Suprapubic skin (tissue), 4 donors: ENCODE results near the gene DAGLB. TPM values are rescaled to one million over a fixed set of nuclear protein-coding genes. Genes with fewer than 3 reads are reported as not detected.

Experiments
- DNase-seq, 2 donors: peaks; one replicate each; pipeline ENCODE4 v3.0.0-alpha.2; 2019; ENCODE audit warnings: low spot score in 2 of 2
- H3K27ac ChIP-seq: fragments of 200-600 bp; sonication (generic); one replicate; pipeline ENCODE4 v1.5.1; 2019
- H3K27me3 ChIP-seq: fragments of 200-600 bp; sonication (generic); one replicate; pipeline ENCODE4 v1.5.1; 2019
- H3K36me3 ChIP-seq: fragments of 200-600 bp; sonication (generic); one replicate; pipeline ENCODE4 v1.5.1; 2019
- H3K4me1 ChIP-seq: fragments of 200-600 bp; sonication (generic); one replicate; pipeline ENCODE4 v1.5.1; 2019
- H3K4me3 ChIP-seq: fragments of 200-600 bp; sonication (generic); one replicate; pipeline ENCODE4 v1.5.1; 2019; ENCODE audit warnings: mild to moderate bottlenecking
- H3K9me3 ChIP-seq: fragments of 200-600 bp; sonication (generic); one replicate; pipeline ENCODE4 v1.5.1; 2019
- EP300 ChIP-seq: sonication (generic); formaldehyde crosslinking; IDR thresholded peaks from one replicate; pipeline ENCODE4 v1.6.1; 2017; ENCODE audit warnings: antibody characterized with exemption
- POLR2A ChIP-seq, 2 donors: fragments of 450-650 bp; IDR thresholded peaks; one replicate each; pipeline ENCODE4 v1.6.1; 2017; ENCODE audit warnings: antibody characterized with exemption in 2 of 2, mild to moderate bottlenecking in 2 of 2, moderate library complexity in 2 of 2
- POLR2AphosphoS5 ChIP-seq, 3 donors: sonication (generic); formaldehyde crosslinking; IDR thresholded peaks; one replicate each; pipeline ENCODE4 v1.6.1; 2017; ENCODE audit warnings: antibody characterized with exemption in 3 of 3
- WGBS: methylation state at CpG from one replicate; pipeline ENCODE4 v1.1.5; 2018; 5-methylcytosine and 5-hydroxymethylcytosine counted together
- total RNA-seq, 4 donors: library from RNA; depleted of rRNA; stranded (reverse); fragments of >200 nt; gene quantifications; one replicate each; pipeline ENCODE4 v1.1.0, GENCODE V29; 2016
- TF ChIP-seq, protein P1 (sequence below), 2 donors: fragments of 200-600 bp in 1 of 2; fragments of 450-650 bp in 1 of 2; sonication (generic) in 1 of 2; IDR thresholded peaks; one replicate each; pipeline ENCODE4 v1.5.1; 2016 to 2019; ENCODE audit warnings: antibody characterized with exemption in 2 of 2, mild to moderate bottlenecking in 1 of 2, moderate library complexity in 1 of 2

Gene DAGLB
- total RNA-seq, 4 donors from 2014 or later: 19.0 to 61.2 (median 22.0) TPM

DNA sequence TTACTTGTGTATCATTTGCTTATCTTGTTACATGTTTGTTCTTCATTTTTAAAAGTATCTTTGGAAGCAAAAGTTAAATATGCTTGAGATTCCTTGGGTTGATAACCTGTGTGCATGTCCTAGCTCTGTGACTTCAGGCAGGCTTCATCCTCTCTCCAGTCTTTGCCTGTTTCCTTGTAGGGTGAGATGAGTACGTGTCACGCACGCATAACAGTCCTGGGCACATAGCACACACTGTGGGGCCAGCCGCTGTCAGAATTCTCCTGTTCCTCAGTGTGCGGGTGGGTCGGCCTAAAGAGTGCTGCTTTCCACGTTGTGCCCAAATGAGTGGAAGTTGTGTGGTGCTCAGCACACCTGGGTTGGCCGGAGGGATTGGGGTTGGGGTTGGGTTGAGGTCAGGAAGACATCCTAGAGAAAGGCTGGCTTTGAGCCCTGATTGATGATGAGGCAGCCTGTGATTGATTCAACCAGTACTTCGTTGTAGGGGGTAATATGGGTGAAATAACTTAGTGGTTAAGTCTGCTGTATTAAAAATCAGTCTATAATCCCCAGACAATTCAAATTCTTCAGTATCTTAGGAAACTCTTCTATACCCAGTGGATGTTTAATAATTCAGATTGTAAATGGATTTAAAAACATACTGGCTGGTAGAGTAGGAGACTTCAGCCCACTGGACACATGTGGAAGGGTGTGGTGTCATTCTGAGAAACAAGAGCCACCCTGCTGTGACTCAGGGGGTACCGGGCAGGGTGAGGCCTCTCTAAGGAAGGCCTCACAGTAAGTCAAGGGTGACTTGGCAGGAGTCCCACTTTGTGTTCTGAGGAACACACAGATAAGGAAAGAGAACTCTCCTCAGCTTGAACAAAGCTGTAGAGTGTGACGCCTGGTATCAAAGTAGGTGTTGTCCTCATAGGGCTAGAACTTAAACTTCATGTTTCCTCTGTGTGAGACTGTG lies 54.8 kb downstream of the DAGLB start:
- H3K27ac ChIP-seq: peak overlapping the region; percentile 90
- TF ChIP-seq POLR2A (IDR thresholded peaks at IDR 0.05) (no peak), EP300 (no peak), POLR2AphosphoS5 (IDR thresholded peaks at IDR 0.05) (peak in 1 of 3 donors; percentile 41)
- no peaks in the 10 kb centered on the region for H3K9me3 ChIP-seq
- no peak overlapping the region for H3K4me3 ChIP-seq
- H3K4me1 ChIP-seq: peaks cover 74% of the 10 kb centered on the region
- 57% methylated on average over 11 of the region's 11 CpGs for WGBS
- H3K27me3 ChIP-seq: no peaks in the 10 kb centered on the region
- peak in 1 of 2 donors; percentile 82 for DNase-seq
- peaks cover 39% of the 10 kb centered on the region for H3K36me3 ChIP-seq

DNA sequence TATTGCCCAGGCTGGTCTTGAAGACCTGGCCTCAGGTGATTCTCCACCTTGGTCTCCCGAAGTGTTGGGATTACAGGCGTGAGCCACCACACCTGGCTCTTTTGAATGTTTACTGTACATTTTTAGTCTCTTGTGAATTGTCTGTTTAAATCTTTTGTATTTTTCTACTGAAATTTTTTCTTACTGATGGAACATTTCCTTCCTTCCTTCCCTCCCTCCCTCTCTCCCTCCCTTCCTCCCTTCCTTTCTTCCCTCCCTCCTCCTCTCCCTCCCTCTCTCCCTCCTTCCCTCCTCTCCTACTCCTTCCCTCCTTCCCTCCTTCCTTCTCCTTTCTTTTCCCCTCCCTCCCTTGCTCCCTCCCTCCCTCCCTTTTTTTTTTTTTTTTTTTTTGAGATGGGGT lies 58.0 kb downstream of the DAGLB start:
- no peaks in the 10 kb centered on the region for H3K9me3 ChIP-seq
- H3K36me3 ChIP-seq: peaks cover 35% of the 10 kb centered on the region
- DNase-seq: no peak
- H3K27ac ChIP-seq: no peak overlapping the region
- TF ChIP-seq EP300 (no peak), POLR2A (IDR thresholded peaks at IDR 0.05) (no peak)
- TF ChIP-seq, protein P1, sequence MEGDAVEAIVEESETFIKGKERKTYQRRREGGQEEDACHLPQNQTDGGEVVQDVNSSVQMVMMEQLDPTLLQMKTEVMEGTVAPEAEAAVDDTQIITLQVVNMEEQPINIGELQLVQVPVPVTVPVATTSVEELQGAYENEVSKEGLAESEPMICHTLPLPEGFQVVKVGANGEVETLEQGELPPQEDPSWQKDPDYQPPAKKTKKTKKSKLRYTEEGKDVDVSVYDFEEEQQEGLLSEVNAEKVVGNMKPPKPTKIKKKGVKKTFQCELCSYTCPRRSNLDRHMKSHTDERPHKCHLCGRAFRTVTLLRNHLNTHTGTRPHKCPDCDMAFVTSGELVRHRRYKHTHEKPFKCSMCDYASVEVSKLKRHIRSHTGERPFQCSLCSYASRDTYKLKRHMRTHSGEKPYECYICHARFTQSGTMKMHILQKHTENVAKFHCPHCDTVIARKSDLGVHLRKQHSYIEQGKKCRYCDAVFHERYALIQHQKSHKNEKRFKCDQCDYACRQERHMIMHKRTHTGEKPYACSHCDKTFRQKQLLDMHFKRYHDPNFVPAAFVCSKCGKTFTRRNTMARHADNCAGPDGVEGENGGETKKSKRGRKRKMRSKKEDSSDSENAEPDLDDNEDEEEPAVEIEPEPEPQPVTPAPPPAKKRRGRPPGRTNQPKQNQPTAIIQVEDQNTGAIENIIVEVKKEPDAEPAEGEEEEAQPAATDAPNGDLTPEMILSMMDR (IDR thresholded peaks at IDR 0.05): no peak
- H3K4me3 ChIP-seq: no peak overlapping the region
- WGBS: 85% methylated on average over 2 of the region's 2 CpGs
- H3K27me3 ChIP-seq: no peaks in the 10 kb centered on the region
- peaks cover 79% of the 10 kb centered on the region for H3K4me1 ChIP-seq

DNA sequence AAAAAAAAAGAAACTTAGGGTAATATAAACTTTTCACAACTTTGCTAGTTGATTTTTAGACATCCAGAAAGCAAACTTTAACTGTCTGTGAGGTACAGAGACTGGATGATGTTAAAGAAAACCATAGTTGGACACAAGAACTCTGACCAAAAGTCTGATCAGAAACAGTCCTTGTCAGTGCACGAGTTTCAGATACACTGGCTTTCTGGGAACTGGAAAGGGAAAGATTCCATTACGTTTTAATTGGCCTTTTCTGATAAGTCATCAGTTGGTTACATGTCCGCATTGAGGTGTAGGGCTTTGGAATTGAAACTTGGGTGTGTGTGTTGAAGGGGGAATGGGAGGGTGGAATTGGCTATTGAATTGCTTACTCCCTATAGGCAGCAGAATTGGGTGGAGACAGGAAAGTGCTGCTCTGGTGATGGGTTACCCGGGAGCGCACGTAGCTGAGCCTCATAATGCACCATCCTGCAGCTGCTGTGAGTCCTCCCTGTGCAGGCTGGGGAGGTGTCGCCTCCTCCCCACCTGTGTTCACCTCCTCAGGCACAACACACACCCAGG lies 59.9 kb downstream of the DAGLB start:
- DNase-seq: no peak
- Histone ChIP-seq H3K36me3 (peaks cover 32% of the 10 kb centered on the region), H3K27me3 (no peaks in the 10 kb centered on the region), H3K27ac (peak overlapping the region; percentile 69), H3K4me3 (no peak overlapping the region), H3K4me1 (peaks cover 78% of the 10 kb centered on the region), H3K9me3 (no peaks in the 10 kb centered on the region)
- WGBS: 54% methylated on average over 7 of the region's 7 CpGs
- TF ChIP-seq EP300: no peak
- TF ChIP-seq, protein P1 (IDR thresholded peaks at IDR 0.05): no peak
- no peak for TF ChIP-seq POLR2A (IDR thresholded peaks at IDR 0.05)

DNA sequence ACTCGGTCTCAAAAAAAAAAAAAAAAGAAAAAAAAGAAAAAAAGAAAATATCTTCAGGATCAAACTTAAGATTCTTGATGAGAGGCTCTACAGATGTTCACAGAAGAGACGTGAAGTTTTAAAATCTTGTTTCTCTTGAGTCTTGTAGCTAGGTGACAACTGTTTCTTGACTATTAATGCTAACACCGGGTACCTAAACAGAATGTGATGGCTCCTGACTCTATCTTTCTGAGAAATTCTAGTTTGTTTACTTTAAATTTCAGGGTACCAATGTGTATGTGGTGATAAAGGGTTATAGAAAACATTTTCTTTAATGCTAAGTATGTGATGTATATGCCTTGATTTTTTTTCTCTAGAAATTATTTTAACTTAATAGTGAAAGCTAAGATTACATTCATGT lies 61.0 kb downstream of the DAGLB start:
- TF ChIP-seq POLR2AphosphoS5 (IDR thresholded peaks at IDR 0.05) (no peak), EP300 (no peak), POLR2A (IDR thresholded peaks at IDR 0.05) (no peak)
- TF ChIP-seq, protein P1 (IDR thresholded peaks at IDR 0.05): no peak
- peak overlapping the region; percentile 69 for H3K27ac ChIP-seq
- H3K4me1 ChIP-seq: peaks cover 78% of the 10 kb centered on the region

DNA sequence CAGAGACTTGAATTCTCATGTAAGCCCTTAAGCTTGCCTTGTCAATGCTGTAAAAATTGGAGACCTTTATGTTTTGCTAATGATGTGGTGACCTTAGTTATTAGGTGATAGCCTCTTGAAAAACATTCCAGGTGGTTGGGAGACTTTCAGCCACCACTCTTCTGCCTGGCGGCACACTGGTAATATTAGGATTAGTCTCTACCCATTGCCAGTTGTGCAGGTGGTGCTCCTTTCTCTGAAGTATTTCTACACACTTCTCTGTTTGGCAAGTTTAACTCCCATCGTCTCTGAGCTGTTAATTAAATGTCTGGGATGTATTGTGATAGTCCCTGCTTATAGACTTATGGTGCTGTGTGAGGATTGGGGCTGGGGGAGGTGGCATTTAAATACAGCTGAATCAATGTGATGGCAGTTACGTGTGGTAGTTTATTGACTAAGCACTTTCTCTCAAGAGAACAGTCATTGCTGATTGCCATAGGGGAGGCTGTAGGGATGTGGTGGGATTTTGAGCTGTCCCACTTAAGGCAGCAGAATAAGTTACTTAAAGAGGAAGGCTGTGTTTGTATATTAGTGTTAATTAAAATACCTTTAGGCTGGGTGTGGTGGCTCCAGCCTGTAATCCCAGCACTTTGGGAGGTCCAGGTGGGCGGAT lies 61.7 kb downstream of the DAGLB start:
- H3K27ac ChIP-seq: peak overlapping the region; percentile 69
- 53% methylated on average over 4 of the region's 4 CpGs for WGBS
- no peaks in the 10 kb centered on the region for H3K27me3 ChIP-seq
- DNase-seq: no peak
- TF ChIP-seq, protein P1 (IDR thresholded peaks at IDR 0.05): no peak
- TF ChIP-seq POLR2AphosphoS5 (IDR thresholded peaks at IDR 0.05) (no peak), EP300 (no peak), POLR2A (IDR thresholded peaks at IDR 0.05) (no peak)
- H3K4me3 ChIP-seq: no peak overlapping the region
- H3K36me3 ChIP-seq: peaks cover 27% of the 10 kb centered on the region
- H3K9me3 ChIP-seq: no peaks in the 10 kb centered on the region
- H3K4me1 ChIP-seq: peaks cover 71% of the 10 kb centered on the region

More for the DNA sequence above, 61.0 kb downstream of the DAGLB start:
- Histone ChIP-seq H3K27me3 (no peaks in the 10 kb centered on the region), H3K9me3 (no peaks in the 10 kb centered on the region), H3K36me3 (peaks cover 29% of the 10 kb centered on the region), H3K4me3 (no peak overlapping the region)
- DNase-seq: no peak
- WGBS: 80% methylated on average over 3 of the region's 3 CpGs
